ENCODE measurements around the gene TMEM79.

Gene TMEM79

GRCh38 chr1:156284112-156284511 lies at the start of gene TMEM79:
Gene TMEM79, plus strand, starts transcription at chr1:156284325. Its CDS starts 902 bp downstream, at chr1:156285227.
- no peak for DNase-seq

- DNase-seq, result no peak
Measured at GRCh38 chr1:156236164-156236563, 48.0 kb upstream of the TMEM79 start.

GRCh38 chr1:156238248-156238647 lies 45.9 kb upstream of the TMEM79 start:
- DNase-seq, result no peak

GRCh38 chr1:156241311-156241811 lies 42.8 kb upstream of the TMEM79 start:
- DNase-seq, result peak; percentile 20

GRCh38 chr1:156241926-156242325 lies 42.2 kb upstream of the TMEM79 start, which contains the start of gene BGLAP:
Gene BGLAP, plus strand, starts transcription at chr1:156242184. Its CDS starts 48 bp downstream, at chr1:156242232.
- no peak for DNase-seq

GRCh38 chr1:156242738-156243137 lies 41.4 kb upstream of the TMEM79 start:
- no peak for DNase-seq

- DNase-seq, result no peak
Measured at GRCh38 chr1:156244126-156244525, 40.0 kb upstream of the TMEM79 start.

- DNase-seq, result no peak
Measured at GRCh38 chr1:156244712-156245111, 39.4 kb upstream of the TMEM79 start.

GRCh38 chr1:156245451-156246232 lies 38.5 kb upstream of the TMEM79 start:
- no peak for DNase-seq

- no peak for DNase-seq
Measured at GRCh38 chr1:156246241-156246780, 37.8 kb upstream of the TMEM79 start.

GRCh38 chr1:156246781-156247459 lies 37.2 kb upstream of the TMEM79 start:
- no peak for DNase-seq

- no peak for DNase-seq
Measured at GRCh38 chr1:156247460-156248322, 36.4 kb upstream of the TMEM79 start, which contains the start of gene PAQR6. Gene PAQR6, minus strand, starts transcription at chr1:156248056. Its CDS starts 1,325 bp downstream, at chr1:156246731.

- no peak for DNase-seq
Measured at GRCh38 chr1:156248323-156248683, 35.8 kb upstream of the TMEM79 start.

- DNase-seq, result no peak
Measured at GRCh38 chr1:156249593-156249992, 34.5 kb upstream of the TMEM79 start.

- no peak for DNase-seq
Measured at GRCh38 chr1:156251527-156251926, 32.6 kb upstream of the TMEM79 start.

GRCh38 chr1:156253634-156254033 lies 30.5 kb upstream of the TMEM79 start:
- no peak for DNase-seq

- DNase-seq, result no peak
Measured at GRCh38 chr1:156257711-156258110, 26.4 kb upstream of the TMEM79 start.

GRCh38 chr1:156258859-156259258 lies 25.3 kb upstream of the TMEM79 start:
- no peak for DNase-seq

GRCh38 chr1:156259805-156260204 lies 24.3 kb upstream of the TMEM79 start:
- peak; percentile 20 for DNase-seq

- no peak for DNase-seq
Measured at GRCh38 chr1:156260896-156261295, 23.2 kb upstream of the TMEM79 start.

GRCh38 chr1:156262461-156263287 lies 21.5 kb upstream of the TMEM79 start:
- DNase-seq, result peak; percentile 69

GRCh38 chr1:156263288-156263655 lies 20.9 kb upstream of the TMEM79 start:
- no peak for DNase-seq

Data from HCEC 1CT (cell line).